Adrenal gland (tissue), 5 donors: ENCODE data around the gene HOXA9.

Experiments used
- POLR2A ChIP-seq, 2 donors: fragments of 450-650 bp; IDR thresholded peaks; one replicate each; pipeline ENCODE4 v1.6.1; 2017; ENCODE audit warnings: antibody characterized with exemption in 2 of 2, mild to moderate bottlenecking in 2 of 2, moderate library complexity in 1 of 2
- TF ChIP-seq, protein P1 (sequence below), 6 experiments: fragments of 450-650 bp in 4 of 6; fragments of 200-600 bp in 2 of 6; sonication (generic) in 1 of 6; IDR thresholded peaks; 1 replicate in 5 of 6; 2 replicates in 1 of 6; pipeline versions ENCODE4 v1.5.1 to v1.8.0; 2016 to 2021; ENCODE audit warnings: antibody characterized with exemption in 6 of 6, mild to moderate bottlenecking in 2 of 6, moderate library complexity in 1 of 6
- donor health status: DM: no; HTN: no; CAD: no.

DNA sequence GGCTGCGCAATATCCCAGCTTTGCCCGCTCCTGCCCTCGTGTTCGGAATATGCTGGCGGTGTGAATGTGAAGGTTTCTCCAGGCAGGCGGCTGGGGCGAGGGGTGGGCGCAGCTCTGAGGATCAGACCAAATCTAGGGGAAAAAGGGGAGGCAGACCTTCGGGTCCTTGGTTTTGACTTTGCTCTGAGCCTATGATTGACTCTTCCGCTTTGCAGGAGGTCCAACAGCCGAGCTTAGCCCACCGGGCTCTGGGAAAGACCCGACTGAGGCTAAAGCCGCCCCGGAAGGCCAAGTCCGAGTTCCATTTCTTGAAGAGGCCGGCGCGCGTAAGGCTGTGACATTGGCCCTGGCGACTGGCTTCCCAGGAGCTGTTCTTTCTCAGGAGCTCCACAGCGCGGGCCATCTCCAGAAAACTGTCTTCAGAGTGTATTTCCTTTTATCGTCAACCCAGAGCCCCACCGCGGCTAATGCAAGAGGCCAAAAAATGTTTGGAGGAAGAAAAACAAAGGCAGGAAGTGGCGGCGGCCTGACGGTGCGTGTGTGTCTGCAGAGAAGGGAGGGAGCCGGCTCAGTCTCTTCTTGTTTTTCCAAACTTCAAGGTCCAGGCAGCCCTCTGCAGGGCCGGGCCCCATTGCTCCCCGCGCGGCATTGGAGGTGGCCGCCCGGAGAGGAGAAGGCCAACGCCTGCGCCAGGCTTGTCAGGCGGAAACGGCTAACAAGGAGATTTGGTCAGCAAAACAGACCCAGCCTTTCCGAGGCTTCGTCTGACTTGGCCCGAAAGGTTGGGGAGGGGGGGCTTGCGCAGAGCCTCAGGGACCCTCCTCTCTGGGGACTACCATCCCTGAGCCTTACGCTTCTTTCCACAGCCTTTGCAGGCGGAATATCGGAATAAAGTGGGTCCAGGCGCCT lies 23.3 kb upstream of the HOXA9 start:
- TF ChIP-seq, protein P1, sequence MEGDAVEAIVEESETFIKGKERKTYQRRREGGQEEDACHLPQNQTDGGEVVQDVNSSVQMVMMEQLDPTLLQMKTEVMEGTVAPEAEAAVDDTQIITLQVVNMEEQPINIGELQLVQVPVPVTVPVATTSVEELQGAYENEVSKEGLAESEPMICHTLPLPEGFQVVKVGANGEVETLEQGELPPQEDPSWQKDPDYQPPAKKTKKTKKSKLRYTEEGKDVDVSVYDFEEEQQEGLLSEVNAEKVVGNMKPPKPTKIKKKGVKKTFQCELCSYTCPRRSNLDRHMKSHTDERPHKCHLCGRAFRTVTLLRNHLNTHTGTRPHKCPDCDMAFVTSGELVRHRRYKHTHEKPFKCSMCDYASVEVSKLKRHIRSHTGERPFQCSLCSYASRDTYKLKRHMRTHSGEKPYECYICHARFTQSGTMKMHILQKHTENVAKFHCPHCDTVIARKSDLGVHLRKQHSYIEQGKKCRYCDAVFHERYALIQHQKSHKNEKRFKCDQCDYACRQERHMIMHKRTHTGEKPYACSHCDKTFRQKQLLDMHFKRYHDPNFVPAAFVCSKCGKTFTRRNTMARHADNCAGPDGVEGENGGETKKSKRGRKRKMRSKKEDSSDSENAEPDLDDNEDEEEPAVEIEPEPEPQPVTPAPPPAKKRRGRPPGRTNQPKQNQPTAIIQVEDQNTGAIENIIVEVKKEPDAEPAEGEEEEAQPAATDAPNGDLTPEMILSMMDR (IDR thresholded peaks at IDR 0.05) = no peak
- no peak for TF ChIP-seq POLR2A (IDR thresholded peaks at IDR 0.05)
